ENCODE measurements around the gene LRP8. TPM values are rescaled to one million over a fixed set of nuclear protein-coding genes. Genes with fewer than 3 reads are reported as not detected.

The LRP8 gene
- total RNA-seq, 4 donors from 2014 or later, result 1.8 to 3.6 (median 2.2) TPM

- ATAC-seq, result no peak
- no peaks in the 10 kb centered on the region for H3K9me3 ChIP-seq
- WGBS, 2 donors (ENCODE audit: low coverage in 1 of 2), result 45 to 100% methylated on average over 2 to 4 of the region's 17 CpGs
These were observed 10.9 kb downstream of the LRP8 start for GRCh38 chr1:53316766-53317581.

GRCh38 chr1:53316424-53316765 is 11.5 kb downstream of the LRP8 start:
- TF ChIP-seq POLR2A (IDR thresholded peaks at IDR 0.05) (no peak), CTCF (IDR thresholded peaks at IDR 0.05) (no peak), POLR2AphosphoS5 (IDR thresholded peaks at IDR 0.05) (no peak), EP300 (IDR thresholded peaks at IDR 0.05) (no peak)
- Histone ChIP-seq H3K36me3 (no peaks in the 10 kb centered on the region), H3K4me1 (no peaks in the 10 kb centered on the region), H3K4me3 (no peak overlapping the region), H3K27me3 (no peaks in the 10 kb centered on the region), H3K27ac (no peak overlapping the region), H3K9me3 (no peaks in the 10 kb centered on the region)
- ATAC-seq, result no peak
- 100% methylated on average over 1 of the region's 1 CpG; no CpG with 5 or more reads in 1 of the 2 donors for WGBS, 2 donors (ENCODE audit: low coverage in 1 of 2)

More at GRCh38 chr1:53316766-53317581, 10.9 kb downstream of the LRP8 start:
- no peak overlapping the region for H3K4me3 ChIP-seq
- no peak overlapping the region for H3K27ac ChIP-seq
- no peaks in the 10 kb centered on the region for H3K27me3 ChIP-seq
- TF ChIP-seq CTCF (IDR thresholded peaks at IDR 0.05) (no peak), POLR2AphosphoS5 (IDR thresholded peaks at IDR 0.05) (no peak), EP300 (IDR thresholded peaks at IDR 0.05) (no peak), POLR2A (IDR thresholded peaks at IDR 0.05) (no peak)
- no peaks in the 10 kb centered on the region for H3K36me3 ChIP-seq
- H3K4me1 ChIP-seq, result no peaks in the 10 kb centered on the region

- TF ChIP-seq POLR2AphosphoS5 (IDR thresholded peaks at IDR 0.05), result no peak
- TF ChIP-seq CTCF (IDR thresholded peaks at IDR 0.05), result no peak
- TF ChIP-seq POLR2A (IDR thresholded peaks at IDR 0.05), result no peak
- no peak for TF ChIP-seq EP300 (IDR thresholded peaks at IDR 0.05)
- no peaks in the 10 kb centered on the region for H3K27me3 ChIP-seq
- no peak overlapping the region for H3K4me3 ChIP-seq
- H3K27ac ChIP-seq, result no peak overlapping the region
- H3K9me3 ChIP-seq, result no peaks in the 10 kb centered on the region
- H3K4me1 ChIP-seq, result no peaks in the 10 kb centered on the region
- H3K36me3 ChIP-seq, result no peaks in the 10 kb centered on the region
- 67% methylated on average over 2 of the region's 10 CpGs; no CpG with 5 or more reads in 1 of the 2 donors for WGBS, 2 donors (ENCODE audit: low coverage in 1 of 2)
- ATAC-seq, result no peak
These were observed 12.1 kb downstream of the LRP8 start for GRCh38 chr1:53315456-53316423.

GRCh38 chr1:53315046-53315445 is 12.8 kb downstream of the LRP8 start:
- no peak for TF ChIP-seq EP300 (IDR thresholded peaks at IDR 0.05)
- no peak for TF ChIP-seq POLR2AphosphoS5 (IDR thresholded peaks at IDR 0.05)
- no peak for TF ChIP-seq POLR2A (IDR thresholded peaks at IDR 0.05)
- no peak for TF ChIP-seq CTCF (IDR thresholded peaks at IDR 0.05)
- no peaks in the 10 kb centered on the region for H3K9me3 ChIP-seq
- H3K4me3 ChIP-seq, result no peak overlapping the region
- no peaks in the 10 kb centered on the region for H3K27me3 ChIP-seq
- ATAC-seq, result no peak
- no CpG with 5 or more reads among the region's 3 CpGs for WGBS, 2 donors (ENCODE audit: low coverage in 1 of 2)
- no peaks in the 10 kb centered on the region for H3K36me3 ChIP-seq
- H3K27ac ChIP-seq, result no peak overlapping the region
- no peaks in the 10 kb centered on the region for H3K4me1 ChIP-seq

Data from gastroesophageal sphincter (tissue), 4 donors.